HG02840 (cell line): ENCODE measurements around the gene GTF2IRD2.
"Not testable (repeated sequence)": the region's sequence is repeated elsewhere in the genome, so short reads cannot be mapped to it uniquely, and the experiment has no call there.

ENCODE experiments used
- ATAC-seq: cut with Tn5 transposase; IDR thresholded peaks from one replicate; pipeline ENCODE4 v1.9.1; 2021; ENCODE audit warnings: mild to moderate bottlenecking, moderate library complexity, moderate number of reproducible peaks; ENCODE audit not compliant: unreplicated experiment, low FRiP score

Gene GTF2IRD2

DNA sequence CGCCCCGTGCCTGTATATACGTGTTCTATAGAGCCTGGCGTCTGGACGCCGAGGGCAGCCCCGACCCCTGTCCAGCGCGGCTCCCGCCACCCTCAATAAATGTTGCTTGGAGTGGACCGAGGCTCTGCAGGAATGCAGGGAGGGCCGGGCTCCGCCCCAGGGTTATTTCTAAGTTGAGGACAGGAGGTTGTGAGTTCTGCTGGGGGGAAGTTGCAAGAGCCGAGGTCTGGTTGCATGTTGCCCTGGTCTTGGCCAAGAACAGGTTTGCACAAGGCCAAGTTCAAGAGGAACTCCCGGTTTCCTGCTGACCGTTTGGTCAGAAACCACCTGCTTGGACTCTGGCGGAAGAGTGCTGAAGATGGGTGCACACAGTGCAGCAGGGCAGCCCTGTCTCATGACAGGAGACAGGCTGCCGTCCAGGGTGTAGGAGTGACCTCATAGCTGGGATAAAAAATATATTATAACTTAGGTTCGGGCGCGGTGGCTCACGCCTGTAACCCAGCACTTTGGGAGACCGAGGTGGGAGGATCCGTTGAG is 62.1 kb downstream of the GTF2IRD2 start:
- not testable (repeated sequence) for ATAC-seq

DNA sequence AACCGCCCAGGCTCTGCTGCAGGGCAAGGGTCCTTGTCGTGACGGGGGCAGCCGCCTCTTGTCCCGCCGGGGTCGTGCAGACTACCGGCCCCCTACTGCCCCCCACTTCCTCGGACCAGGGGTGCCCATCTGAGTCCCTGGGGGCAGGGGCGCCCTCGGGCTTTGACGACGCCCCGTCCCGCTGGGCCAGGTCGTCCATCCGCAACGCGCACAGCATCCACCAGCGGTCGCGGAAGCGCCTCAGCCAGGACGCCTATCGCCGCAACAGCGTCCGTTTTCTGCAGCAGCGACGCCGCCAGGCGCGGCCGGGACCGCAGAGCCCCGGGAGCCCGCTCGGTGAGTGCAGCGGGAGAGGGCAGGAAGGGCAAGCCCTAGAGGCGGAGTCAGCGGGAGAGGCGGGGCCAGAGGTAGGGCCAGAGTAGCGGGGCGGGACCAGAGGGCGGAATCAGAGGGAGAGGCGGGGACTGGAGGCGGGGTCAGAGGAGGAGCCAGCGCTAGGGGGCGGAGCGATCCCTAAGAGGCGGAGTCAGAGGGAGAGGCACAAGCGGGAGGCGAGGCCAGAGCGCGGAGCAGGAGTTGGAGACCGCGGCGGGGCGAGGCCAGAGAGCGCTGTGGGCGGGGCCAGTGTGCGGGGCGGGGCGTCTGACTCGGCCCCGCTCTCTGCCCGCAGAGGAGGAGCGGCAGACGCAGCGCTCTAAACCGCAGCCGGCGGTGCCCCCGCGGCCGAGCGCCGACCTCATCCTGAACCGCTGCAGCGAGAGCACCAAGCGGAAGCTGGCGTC is 62.8 kb downstream of the GTF2IRD2 start:
- peak; percentile 86 for ATAC-seq

DNA sequence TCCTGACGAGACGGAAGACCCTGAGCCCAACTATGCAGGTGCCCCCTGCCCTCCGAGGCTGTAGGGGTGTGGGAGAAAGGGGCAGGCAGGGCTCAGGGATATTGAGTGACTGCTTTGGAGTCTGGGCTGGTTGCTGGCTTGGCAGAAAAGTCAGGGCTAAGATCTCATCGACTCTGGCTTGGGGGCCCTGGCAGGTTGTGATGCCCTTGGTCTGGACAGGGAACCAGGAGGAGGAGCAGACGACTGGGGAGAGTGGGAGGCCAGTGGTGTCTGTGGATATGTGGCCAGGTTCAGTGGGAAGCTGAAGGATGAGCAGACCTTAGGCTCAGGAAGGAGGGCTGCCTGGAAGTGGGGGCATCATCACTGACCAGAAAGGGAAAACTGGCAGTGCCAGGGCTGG is 67.8 kb downstream of the GTF2IRD2 start:
- ATAC-seq, result not testable (repeated sequence)

DNA sequence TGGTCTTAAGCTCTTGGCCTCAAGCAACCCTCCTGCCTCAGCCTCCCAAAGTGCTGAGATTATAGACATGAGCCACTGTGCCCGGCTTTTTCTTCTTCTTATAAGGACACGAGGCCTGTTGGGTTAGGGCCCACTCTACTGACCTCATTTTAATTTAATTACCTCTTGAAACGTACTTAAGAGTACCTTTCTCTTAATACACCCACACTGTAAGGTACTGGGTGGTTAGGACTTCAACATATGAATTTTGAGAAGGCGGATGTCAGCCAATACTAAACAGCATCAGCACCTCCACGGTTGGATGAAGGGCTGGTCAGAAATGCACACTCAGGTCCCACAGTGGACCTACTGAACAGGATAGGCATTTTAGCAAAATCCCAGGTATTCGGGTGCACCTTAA is 69.7 kb downstream of the GTF2IRD2 start:
- not testable (repeated sequence) for ATAC-seq

DNA sequence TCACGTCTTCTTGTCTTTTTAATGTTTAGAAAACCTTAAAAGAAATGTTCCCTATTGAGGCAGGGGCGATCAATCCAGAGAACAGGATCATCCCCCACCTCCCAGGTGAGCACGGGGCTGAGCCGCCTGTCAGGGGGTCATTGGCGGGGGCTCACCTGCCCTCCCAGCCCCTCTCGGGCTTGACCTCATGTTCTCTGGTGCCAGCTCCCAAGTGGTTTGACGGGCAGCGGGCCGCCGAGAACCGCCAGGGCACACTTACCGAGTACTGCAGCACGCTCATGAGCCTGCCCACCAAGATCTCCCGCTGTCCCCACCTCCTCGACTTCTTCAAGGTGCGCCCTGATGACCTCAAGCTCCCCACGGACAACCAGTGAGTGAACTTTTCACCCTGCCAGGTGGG is 72.4 kb downstream of the GTF2IRD2 start:
- not testable (repeated sequence) for ATAC-seq

DNA sequence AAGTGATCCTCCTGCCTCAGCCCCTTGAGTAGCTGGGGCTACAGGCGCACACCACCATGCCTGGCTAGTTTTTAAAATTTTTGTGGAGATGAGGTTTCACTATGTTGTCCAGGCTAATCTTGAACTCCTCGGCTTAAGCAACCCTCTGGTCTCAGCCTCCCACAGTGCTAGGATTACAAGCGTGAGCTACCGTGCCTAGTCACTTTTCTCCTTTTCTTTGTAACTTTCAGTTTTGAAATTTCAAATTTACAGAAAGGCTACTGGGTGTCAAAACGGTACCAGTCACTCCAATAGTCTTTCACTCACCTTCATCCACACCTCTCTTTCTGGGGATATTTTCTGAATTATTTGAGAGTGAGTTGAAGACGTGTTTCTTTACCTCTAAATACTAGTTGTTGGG is 76.3 kb downstream of the GTF2IRD2 start:
- not testable (repeated sequence) for ATAC-seq

DNA sequence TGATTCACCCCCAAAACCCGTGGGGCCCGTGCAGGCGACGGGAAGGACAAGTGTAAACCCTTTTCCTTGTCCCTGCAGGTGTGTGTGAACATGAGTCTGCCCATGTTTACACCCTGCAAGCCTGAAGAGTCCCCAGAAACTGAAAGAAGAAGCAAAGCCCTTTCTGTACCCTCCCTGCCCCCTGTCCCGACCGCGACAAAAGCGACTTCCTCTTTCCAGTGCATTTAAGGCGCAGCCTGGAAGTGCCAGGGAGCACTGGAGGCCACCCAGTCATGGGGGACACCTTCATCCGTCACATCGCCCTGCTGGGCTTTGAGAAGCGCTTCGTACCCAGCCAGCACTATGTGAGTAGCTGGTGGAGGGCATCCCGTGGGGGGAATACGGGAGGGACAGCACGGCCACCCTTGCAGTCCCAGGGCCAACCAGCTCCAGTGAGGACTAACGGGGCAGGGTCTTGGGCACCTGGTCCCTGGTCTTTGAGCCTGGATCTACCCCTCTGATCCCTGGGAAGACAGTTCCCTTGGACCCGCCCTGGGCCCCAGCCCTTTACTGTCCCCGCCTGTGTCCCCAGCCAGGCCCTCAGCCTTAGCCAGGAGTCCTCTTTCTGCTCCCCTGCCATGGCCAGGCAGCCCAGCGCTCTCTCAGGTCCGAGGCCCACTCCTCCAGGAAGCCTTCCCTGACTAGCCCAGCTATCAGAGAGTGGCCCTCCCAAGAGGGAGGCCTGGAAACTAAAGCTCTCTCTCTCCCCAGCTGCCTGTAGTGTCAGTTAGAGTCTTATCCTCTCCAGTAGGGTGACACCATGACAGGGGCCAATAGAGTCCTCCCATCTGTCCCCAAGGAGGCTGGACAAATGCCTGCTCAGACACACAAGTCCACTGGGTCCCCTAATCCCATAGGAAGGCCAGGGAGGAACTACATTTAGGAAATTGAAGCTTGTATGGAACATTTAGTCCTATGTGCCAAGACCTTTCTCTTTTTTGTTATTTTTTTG is 77.3 kb downstream of the GTF2IRD2 start, which contains the start of gene NCF1:
Gene NCF1 (plus strand): TSS at position 252 of the 991 bp plus-strand sequence. CDS start 21 bp downstream, at position 273.
- ATAC-seq, result peak; percentile 61

DNA sequence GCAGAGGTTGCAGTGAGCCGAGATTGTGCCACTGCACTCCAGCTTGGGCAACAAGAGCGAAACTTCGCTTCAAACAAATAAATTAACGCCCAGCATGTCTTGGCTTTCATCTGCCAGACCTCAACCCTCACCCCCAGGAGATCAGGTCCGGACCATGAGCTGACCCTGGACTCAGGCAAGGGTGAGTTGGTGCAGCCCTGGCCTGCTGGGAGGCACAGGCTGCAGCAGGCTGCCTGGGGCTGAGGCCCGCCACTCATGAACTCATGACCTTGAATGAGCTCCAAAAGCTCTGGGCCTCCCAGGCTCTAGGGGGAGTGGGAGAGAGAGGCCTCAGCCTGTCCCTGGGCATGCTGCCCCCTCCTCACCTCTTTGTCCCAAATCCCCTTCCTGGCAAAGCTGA is 79.3 kb downstream of the GTF2IRD2 start:
- not testable (repeated sequence) for ATAC-seq

DNA sequence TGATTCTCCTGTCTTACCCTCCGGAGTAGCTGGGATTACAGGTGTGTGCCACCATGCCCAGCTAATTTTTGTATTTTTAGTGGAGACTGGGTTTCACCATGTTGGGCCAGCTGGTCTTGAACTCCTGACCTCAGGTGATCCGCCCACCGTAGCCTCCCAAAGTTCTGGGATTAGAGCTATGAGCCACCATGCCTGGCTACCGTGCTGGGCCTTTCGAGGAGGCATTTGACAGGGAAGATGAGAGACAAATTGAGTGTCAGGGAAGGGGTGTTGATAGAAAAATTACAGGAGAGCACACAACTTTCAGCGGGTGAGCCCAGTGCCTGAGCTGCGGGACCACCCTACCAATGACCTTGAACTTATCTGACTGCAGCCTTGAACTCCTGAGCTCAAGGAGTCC is 81.3 kb downstream of the GTF2IRD2 start:
- not testable (repeated sequence) for ATAC-seq

DNA sequence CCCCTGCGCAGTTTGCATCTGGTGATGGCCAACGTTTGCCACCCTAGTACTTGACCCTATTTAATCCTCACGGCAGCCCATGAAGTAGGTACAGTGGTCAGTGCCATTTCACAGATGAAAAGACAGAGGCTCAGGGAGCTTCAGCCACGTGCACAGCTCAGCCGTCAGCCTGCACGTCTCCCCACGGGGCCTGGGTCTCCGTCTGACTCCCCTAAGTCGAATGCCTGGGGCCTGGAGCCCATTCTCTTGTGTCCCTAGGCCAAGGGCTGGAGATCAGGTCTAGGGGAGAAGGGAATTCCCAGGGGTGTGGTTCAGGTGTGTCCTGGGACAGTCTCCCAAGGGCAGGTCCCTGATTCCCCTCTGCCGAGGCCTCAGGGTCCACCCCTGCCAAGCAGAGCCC is 84.4 kb downstream of the GTF2IRD2 start:
- ATAC-seq, result not testable (repeated sequence)

DNA sequence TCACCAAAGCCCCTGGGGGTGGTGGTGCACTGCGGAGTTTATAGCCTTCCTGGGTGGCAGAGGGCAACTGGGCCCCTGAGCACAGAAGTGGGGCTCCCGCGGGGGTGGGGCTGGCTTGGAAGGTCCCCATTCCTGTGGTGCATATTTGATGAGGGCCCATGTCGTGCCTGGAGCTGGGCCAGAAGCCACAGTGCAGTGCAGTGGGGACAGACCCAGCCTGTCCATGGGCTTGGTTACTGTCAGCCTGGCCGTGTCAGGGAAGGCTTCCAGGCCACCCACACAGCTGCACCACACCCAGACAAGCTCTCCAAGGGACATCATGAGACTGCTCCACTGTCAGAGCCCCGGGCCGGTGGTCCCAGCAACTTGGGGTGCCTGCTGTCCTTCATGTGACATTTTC is 84.9 kb downstream of the GTF2IRD2 start:
- ATAC-seq, result not testable (repeated sequence)

DNA sequence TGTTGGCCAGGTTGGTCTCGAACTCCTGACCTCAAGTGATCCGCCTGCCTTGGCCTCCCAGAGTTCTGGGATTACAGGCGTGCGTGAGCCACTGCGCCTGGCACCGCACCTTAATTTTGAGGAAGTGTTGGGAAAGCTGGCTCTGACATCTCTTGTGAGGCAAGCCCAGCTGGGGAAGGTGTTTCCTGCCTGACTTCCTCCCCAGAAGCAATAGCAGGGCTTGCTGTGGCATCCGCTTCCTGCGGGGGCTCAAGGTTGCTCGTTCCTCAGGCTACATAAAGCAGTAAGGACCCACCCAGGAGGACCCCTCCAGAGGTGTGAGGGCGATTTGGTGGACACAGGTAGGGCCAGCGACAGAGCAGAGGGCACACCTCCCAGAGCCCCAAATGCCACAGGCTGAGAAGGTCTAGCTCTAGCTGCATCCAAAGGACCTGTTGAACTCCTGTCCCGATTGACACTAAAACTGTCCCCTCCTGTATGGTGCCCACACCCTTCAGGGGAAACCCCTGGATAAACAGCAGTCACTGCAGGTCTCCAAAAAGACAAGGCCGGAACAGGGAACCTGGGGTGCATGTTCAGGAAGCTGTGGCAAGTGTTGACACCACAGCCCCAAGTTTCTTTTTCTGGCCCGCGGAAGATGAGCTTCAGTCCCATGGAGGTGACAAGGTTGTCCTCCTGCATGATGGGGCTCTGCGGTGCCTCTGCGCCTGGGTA is 86.0 kb downstream of the GTF2IRD2 start:
- not testable (repeated sequence) for ATAC-seq

DNA sequence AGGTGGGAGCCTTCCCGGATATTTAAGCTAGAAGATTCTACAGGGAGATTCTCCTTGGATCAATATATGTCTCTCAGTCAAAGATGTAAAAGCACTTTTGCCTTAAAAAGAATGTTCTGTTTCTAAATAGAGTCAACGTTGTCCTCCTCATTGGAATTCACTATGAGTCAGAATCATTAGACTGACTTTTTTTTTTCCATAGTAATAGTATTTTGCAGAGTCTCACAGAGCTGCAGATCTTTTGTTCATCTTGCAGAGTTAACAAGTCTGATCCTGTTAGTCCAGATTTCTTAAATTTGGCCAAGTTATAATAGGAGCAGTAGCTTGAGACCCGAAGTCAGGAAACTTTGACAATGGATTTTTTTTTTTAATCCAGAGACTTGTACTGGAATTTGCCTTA is 92.4 kb downstream of the GTF2IRD2 start:
- not testable (repeated sequence) for ATAC-seq

DNA sequence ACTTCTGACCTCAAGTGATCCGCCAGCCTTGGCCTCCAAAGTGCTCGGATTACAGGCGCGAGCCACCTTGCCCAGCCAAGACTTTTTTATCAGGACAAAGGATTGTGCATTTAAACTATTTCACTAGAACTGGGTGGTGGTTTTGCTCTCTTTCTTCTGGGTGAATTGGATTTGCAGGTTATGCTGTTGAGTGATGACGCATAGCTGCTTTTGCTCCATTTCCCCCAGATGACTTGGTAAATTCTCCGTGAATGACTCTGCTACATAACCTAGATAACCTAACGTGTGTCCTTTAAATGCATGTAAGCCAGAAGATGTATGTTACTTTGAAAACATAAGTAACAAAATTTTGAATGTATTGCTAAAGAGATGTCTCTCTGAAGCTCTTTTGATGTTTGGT is 93.1 kb downstream of the GTF2IRD2 start:
- ATAC-seq, result not testable (repeated sequence)

DNA sequence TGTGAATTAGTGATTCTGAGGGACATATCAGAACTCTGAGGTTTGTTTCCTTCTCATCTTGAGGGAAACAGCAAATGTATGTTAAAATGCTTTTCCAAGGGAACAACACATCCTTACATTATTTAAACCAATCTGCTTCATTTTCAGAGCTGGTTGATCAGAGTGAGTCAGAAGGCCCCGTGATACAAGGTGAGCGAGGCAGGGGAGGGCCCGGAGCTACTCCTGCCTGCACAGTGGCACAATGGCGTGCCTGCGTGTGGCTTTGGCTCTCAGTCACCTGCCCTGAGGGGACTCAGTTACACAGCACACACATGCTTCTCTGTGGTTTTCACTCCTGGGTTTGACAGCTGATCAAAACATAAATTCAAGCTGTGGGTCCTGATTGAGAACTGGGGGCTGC is 94.7 kb downstream of the GTF2IRD2 start:
- ATAC-seq, result not testable (repeated sequence)

DNA sequence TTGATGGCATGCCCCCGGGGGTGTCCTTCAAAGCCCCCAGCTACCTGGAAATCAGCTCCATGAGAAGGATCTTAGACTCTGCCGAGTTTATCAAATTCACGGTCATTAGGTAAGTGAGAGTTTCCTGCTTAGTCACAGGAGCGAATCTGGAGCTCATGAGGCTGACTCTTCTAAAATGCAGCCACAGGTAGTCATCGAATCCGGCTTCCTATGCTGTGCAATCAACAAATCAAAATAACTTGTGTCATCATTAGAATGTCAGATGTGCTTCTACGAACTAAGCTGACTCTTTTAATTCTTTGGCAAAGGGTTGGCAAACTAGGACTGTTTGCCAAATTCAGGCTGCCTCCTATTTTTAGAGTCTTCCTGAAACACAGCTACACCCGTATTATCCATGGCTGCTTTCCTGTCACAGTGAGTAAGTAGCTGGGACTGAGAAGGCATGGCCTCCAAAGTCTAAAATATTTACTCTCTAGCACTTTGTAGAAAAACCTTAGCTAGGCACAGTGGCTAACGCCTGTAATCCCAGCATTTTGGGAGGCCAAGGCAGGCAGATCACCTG is 97.4 kb downstream of the GTF2IRD2 start:
- ATAC-seq, result not testable (repeated sequence)
